Panc1 (cell line): ENCODE measurements around the gene TMED9. TPM values are rescaled to one million over a fixed set of nuclear protein-coding genes. Genes with fewer than 3 reads are reported as not detected.
A peak's percentile ranks its signal among the peaks of the same experiment; 100 is the strongest.

ENCODE experiments used
- ATAC-seq: fragments of 200-7000 bp; cut with Tn5 transposase; 2 replicates; pipeline ENCODE4 v1.9.1; 2020; ENCODE audit warnings: mild to moderate bottlenecking, moderate library complexity
- BruUV-seq: library from RNA; stranded (reverse); fragments of 400-500 nt; replicated peaks from 2 replicates; lab custom pipeline; 2021; lab: Mats Ljungman, UMichigan
- CTCF ChIA-PET: fragments of 300-600 bp; sonication (Branson Sonifier 250); formaldehyde crosslinking; loops from one replicate; lab custom pipeline; 2022; ENCODE audit warnings: antibody characterized with exemption; lab: Charles Lee
- POLR2A ChIA-PET: fragments of 300-600 bp; sonication (Branson Sonifier 250); formaldehyde crosslinking; loops from one replicate; lab custom pipeline; 2022; ENCODE audit warnings: antibody characterized with exemption; lab: Charles Lee
- DNase-seq: peaks from one replicate; pipeline ENCODE4 v3.0.0-alpha.2; 2010; ENCODE audit warnings: low read depth, low spot score
- H3K27ac ChIP-seq: 2 replicates; pipeline ENCODE4 v1.5.1; 2011; ENCODE audit warnings: mild to moderate bottlenecking, low read length, inconsistent platforms
- H3K27me3 ChIP-seq: fragments of 200-500 bp; sonication (Bioruptor generic); 2 replicates; pipeline ENCODE4 v1.6.0; 2014; ENCODE audit warnings: low read length, inconsistent platforms; ENCODE audit not compliant: control insufficient read depth, insufficient read depth
- H3K36me3 ChIP-seq: fragments of 200-500 bp; sonication (Bioruptor generic); 2 replicates; pipeline ENCODE4 v1.5.1; 2014; ENCODE audit warnings: inconsistent platforms, mild to moderate bottlenecking, low read length, moderate library complexity; ENCODE audit not compliant: control insufficient read depth, insufficient read depth
- H3K4me1 ChIP-seq: 2 replicates; pipeline ENCODE4 v1.5.1; 2011; ENCODE audit warnings: inconsistent platforms, mild to moderate bottlenecking, low read length, moderate library complexity; ENCODE audit not compliant: control insufficient read depth, insufficient read depth
- H3K4me3 ChIP-seq, 2 experiments: 2 replicates each; pipeline ENCODE4 v1.5.1; 2011 to 2012; ENCODE audit warnings: low read depth in 2 of 2, low read length in 2 of 2, mild to moderate bottlenecking in 2 of 2, inconsistent platforms in 1 of 2, moderate library complexity in 1 of 2
- H3K9me3 ChIP-seq: fragments of 200-500 bp; sonication (Bioruptor generic); 2 replicates; pipeline ENCODE4 v1.5.1; 2014; ENCODE audit warnings: low read depth, mild to moderate bottlenecking, inconsistent platforms, low read length, moderate library complexity; ENCODE audit not compliant: control insufficient read depth, insufficient read depth
- CTCF ChIP-seq: fragments of 450-650 bp; IDR thresholded peaks from 2 replicates; pipeline ENCODE4 v1.5.1; 2017; ENCODE audit warnings: mild to moderate bottlenecking
- POLR2AphosphoS5 ChIP-seq: IDR thresholded peaks from 2 replicates; pipeline ENCODE4 v1.6.1; 2012; ENCODE audit warnings: mild to moderate bottlenecking, low read depth, low read length, moderate library complexity
- REST ChIP-seq, 2 experiments: IDR thresholded peaks; 2 replicates each; pipeline ENCODE4 v1.6.1; 2011 to 2012; ENCODE audit warnings: low read depth in 2 of 2, control low read depth in 1 of 2, low read length in 1 of 2, mild to moderate bottlenecking in 1 of 2, moderate library complexity in 1 of 2; ENCODE audit not compliant: insufficient read depth in 1 of 2
- SIN3A ChIP-seq: IDR thresholded peaks from 2 replicates; pipeline ENCODE4 v1.6.1; 2012; ENCODE audit warnings: low read depth, mild to moderate bottlenecking, low read length, moderate library complexity, borderline replicate concordance; ENCODE audit not compliant: insufficient read depth
- TCF7L2 ChIP-seq: IDR thresholded peaks from 2 replicates; pipeline ENCODE4 v1.6.1; 2011; ENCODE audit warnings: mild to moderate bottlenecking, low read depth, low read length, inconsistent platforms
- in situ Hi-C: cut with HindIII; loops from 2 replicates; pipeline ENCODE4 v1.10.0; 2016; ENCODE audit warnings: low sequenced_read_pairs, low pct_unique_long_range_greater_than_20kb
- intact Hi-C: fragments of 100-400 bp; cut with micrococcal nuclease; formaldehyde crosslinking; loops from one replicate; pipeline ENCODE4 v1.10.0; 2022; ENCODE audit not compliant: unreplicated experiment
- total RNA-seq: library from RNA; stranded (reverse); gene quantifications from one replicate; pipeline ENCODE4 v1.2.1, GENCODE V29; 2021; ENCODE audit not compliant: unreplicated experiment

TMED9 gene
- total RNA-seq, 1 experiment from 2014 or later = 293 TPM

- in situ Hi-C loops (loop anchor here (10.0 kb wide), 1 partner anchor 48 kb away; no protein-coding TSS in a partner anchor), intact Hi-C loops (no loop called here)
- Histone ChIP-seq H3K27ac (peak overlapping the region; percentile 83), H3K27me3 (peaks cover 8% of the 10 kb centered on the region; the same call in 1 of the 2 replicates), H3K4me1 (no peaks in the 10 kb centered on the region), H3K9me3 (no peaks in the 10 kb centered on the region), H3K4me3 (peak overlapping the region; percentile 82 to 91), H3K36me3 (peaks cover 14% of the 10 kb centered on the region)
- TSS peak; percentile 73 for BruUV-seq
- no peak for ATAC-seq
- POLR2A ChIA-PET = interaction anchor here (0.6 kb wide), 1 partner anchor 95 kb away, joined by 4 read pairs; no protein-coding TSS in a partner anchor
- CTCF ChIA-PET = no interaction called here
- DNase-seq = no peak
- TF ChIP-seq SIN3A = no peak
- TF ChIP-seq TCF7L2 = no peak
- no peak for TF ChIP-seq REST (IDR thresholded peaks at IDR 0.05; ENCODE audit: insufficient read depth in 1 of 2, low read depth in 2 of 2, low read length in 1 of 2)
- TF ChIP-seq POLR2AphosphoS5 = no peak
- TF ChIP-seq CTCF = no peak
Observed at GRCh38 chr5:177592905-177593304, 902 bp downstream of the TMED9 start.

DNA sequence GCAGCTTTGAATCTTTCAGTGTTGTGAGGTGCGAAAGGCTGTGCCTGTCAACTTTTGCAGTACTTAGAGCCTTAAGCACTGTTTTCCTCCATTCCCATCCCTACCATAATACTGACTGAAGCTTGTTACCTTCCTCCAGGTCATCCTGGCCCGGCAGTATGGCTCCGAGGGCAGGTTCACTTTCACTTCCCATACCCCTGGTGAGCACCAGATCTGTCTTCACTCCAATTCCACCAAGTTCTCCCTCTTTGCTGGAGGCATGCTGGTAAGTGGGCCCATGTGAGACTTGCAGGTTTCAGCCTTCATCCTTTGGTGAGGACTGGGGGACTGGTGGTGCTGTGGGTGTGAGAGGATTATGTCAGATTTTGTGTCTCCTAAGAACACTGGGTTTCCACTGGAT is 1.5 kb downstream of the TMED9 start:
- intact Hi-C loops (no loop called here), in situ Hi-C loops (loop anchor here (10.0 kb wide), 1 partner anchor 49 kb away; no protein-coding TSS in a partner anchor)
- Histone ChIP-seq H3K4me3 (no peak overlapping the region; a peak in 1 of 4 replicates), H3K27me3 (peaks cover 8% of the 10 kb centered on the region; the same call in 1 of the 2 replicates), H3K4me1 (peaks cover 2% of the 10 kb centered on the region; the same call in 1 of the 2 replicates), H3K9me3 (no peaks in the 10 kb centered on the region), H3K36me3 (peaks cover 14% of the 10 kb centered on the region), H3K27ac (no peak overlapping the region)
- no TSS peak for BruUV-seq
- CTCF ChIA-PET = interaction anchor here (0.7 kb wide), 1 partner anchor 355 kb away, joined by 5 read pairs; no protein-coding TSS in a partner anchor
- no peak for TF ChIP-seq CTCF
- no peak for TF ChIP-seq POLR2AphosphoS5
- DNase-seq (no peak), ATAC-seq (no peak)
- POLR2A ChIA-PET = no interaction called here
